Pancreas (tissue), 10 donors: ENCODE results near the gene ADAMTS2. TPM values are rescaled to one million over a fixed set of nuclear protein-coding genes. Genes with fewer than 3 reads are reported as not detected.
A peak's percentile ranks its signal among the peaks of the same experiment; 100 is the strongest.

Experiments
- ATAC-seq, 4 donors: fragments of 200-7000 bp; cut with Tn5 transposase; one replicate each; pipeline versions ENCODE4 v1.8.0 to v1.9.1; 2020; ENCODE audit warnings: mild to moderate bottlenecking in 4 of 4, moderate library complexity in 4 of 4
- DNase-seq, 6 donors: peaks; one replicate each; pipeline ENCODE4 v3.0.0-alpha.2; 2020
- FAIRE-seq: peaks from 2 replicates; lab custom pipeline; 2012; peaks lifted over from hg19 to GRCh38; lab: Jason Lieb, UNC
- H3K27ac ChIP-seq, 4 donors: fragments of 200-600 bp; sonication (generic); 1 replicate in 3 of 4; 2 replicates in 1 of 4; pipeline versions ENCODE4 v1.5.0 to v1.8.0; 2020
- H3K27me3 ChIP-seq, 4 donors: fragments of 200-600 bp; one replicate each; pipeline ENCODE4 v1.8.0; 2021
- H3K36me3 ChIP-seq, 3 donors: fragments of 200-600 bp; sonication (generic) in 1 of 3; one replicate each; pipeline versions ENCODE4 v1.5.0 to v1.8.0; 2020 to 2021
- H3K4me1 ChIP-seq, 3 donors: fragments of 200-600 bp; one replicate each; pipeline ENCODE4 v1.8.0; 2021
- H3K4me3 ChIP-seq, 4 donors: fragments of 200-600 bp; sonication (generic) in 2 of 4; one replicate each; pipeline versions ENCODE4 v1.5.0 to v1.8.0; 2020 to 2021
- H3K9me3 ChIP-seq, 4 donors: fragments of 200-600 bp; one replicate each; pipeline ENCODE4 v1.8.0; 2021
- CTCF ChIP-seq, 4 donors: fragments of 200-600 bp; sonication (generic) in 3 of 4; IDR thresholded peaks; one replicate each; pipeline versions ENCODE4 v1.5.0 to v1.8.0; 2021; ENCODE audit warnings: antibody characterized with exemption in 4 of 4
- WGBS, 2 donors: extraction: QIAGEN DNeasy Blood & Tissue Kit; methylation state at CpG; one replicate each; pipeline ENCODE4 v1.1.7; 2013; 5-methylcytosine and 5-hydroxymethylcytosine counted together
- intact Hi-C, 3 donors: fragments of 100-400 bp; cut with DNase I; formaldehyde crosslinking; loops; one replicate each; pipeline versions ENCODE4 v1.11.1 to v1.14.2; 2022
- polyA plus RNA-seq, 2 donors: library from polyadenylated mRNA; stranded (reverse); fragments of 200-250 nt; gene quantifications; one replicate each; pipeline ENCODE4 v1.2.3, GENCODE V29; 2013
- total RNA-seq, 6 donors: library from RNA; stranded (reverse); fragmentation: NEBNext Ultra II Directional in 4 of 6; extraction: Animal tissue kit (Norgen Biotek cat#: 25700) in 4 of 6; gene quantifications; one replicate each; pipeline versions ENCODE4 v1.2.1 to v1.2.4, GENCODE V29; 2021 to 2023
- donor health status: healthy with polysubstance abuse.
- donor health status: DM: no; HTN: no; CAD: no; lungs with moderate emphysema.
- donor health status: DM: no; HTN: no; CAD: no.
- donor health status: control.
- donor health status: control.
- donor health status: Bipolar disorder and iron deficiency.
- donor health status: DM: yes; HTN: yes; CAD: no.
- donor health status: DM: no; HTN: no; CAD: no.
- donor health status: DM: no; HTN: no; CAD: no.
- donor health status: DM: yes; HTN: yes; CAD: no.

Gene ADAMTS2
- total and polyA plus RNA-seq, 8 donors = 1.3 to 18.5 (median 5.8) TPM

- 72 to 79% methylated on average over 8 of the region's 8 CpGs for WGBS, 2 donors
- Histone ChIP-seq H3K27ac (no peak overlapping the region), H3K9me3 (no peaks in the 10 kb centered on the region), H3K4me1 (peaks cover 0 to 8% (median 5%) of the 10 kb centered on the region in 3 donors), H3K4me3 (no peak overlapping the region), H3K36me3 (no peaks in the 10 kb centered on the region), H3K27me3 (peaks cover 0 to 24% (median 0%) of the 10 kb centered on the region in 4 donors)
- DNase-seq = no peak
- no peak for ATAC-seq
- intact Hi-C loops = no loop called here
- no peak for TF ChIP-seq CTCF (IDR thresholded peaks at IDR 0.05)
- FAIRE-seq = no peak
Observed at GRCh38 chr5:179346875-179347274, 1.6 kb upstream of the ADAMTS2 start.

- intact Hi-C loops = no loop called here
- DNase-seq = no peak
- no peak for FAIRE-seq
Observed at GRCh38 chr5:179346401-179346800, 1.1 kb upstream of the ADAMTS2 start.

GRCh38 chr5:179345183-179345432 lies 153 bp downstream of the ADAMTS2 start:
- H3K9me3 ChIP-seq = no peaks in the 10 kb centered on the region
- peaks cover 0 to 24% (median 0%) of the 10 kb centered on the region in 4 donors for H3K27me3 ChIP-seq
- WGBS, 2 donors = 1% methylated on average over 36 of the region's 36 CpGs; no CpG with 5 or more reads in 1 of the 2 donors
- H3K4me3 ChIP-seq = peak overlapping the region in 3 of 4 donors; percentile 13 to 45 (median 24)
- intact Hi-C loops = no loop called here
- H3K27ac ChIP-seq = no peak overlapping the region
- no peak for TF ChIP-seq CTCF (IDR thresholded peaks at IDR 0.05)
- FAIRE-seq (no peak), ATAC-seq (peak in 1 of 4 donors; percentile 34), DNase-seq (no peak)
- H3K4me1 ChIP-seq = peaks cover 0 to 8% (median 5%) of the 10 kb centered on the region in 3 donors
- H3K36me3 ChIP-seq = no peaks in the 10 kb centered on the region

More at GRCh38 chr5:179346401-179346800, 1.1 kb upstream of the ADAMTS2 start:
- no peak for ATAC-seq
- no peaks in the 10 kb centered on the region for H3K9me3 ChIP-seq
- 46 to 51% methylated on average over 7 of the region's 7 CpGs for WGBS, 2 donors
- H3K27ac ChIP-seq = no peak overlapping the region
- H3K27me3 ChIP-seq = peaks cover 0 to 24% (median 0%) of the 10 kb centered on the region in 4 donors
- peaks cover 0 to 8% (median 5%) of the 10 kb centered on the region in 3 donors for H3K4me1 ChIP-seq
- no peaks in the 10 kb centered on the region for H3K36me3 ChIP-seq
- H3K4me3 ChIP-seq = no peak overlapping the region
- TF ChIP-seq CTCF (IDR thresholded peaks at IDR 0.05) = no peak

GRCh38 chr5:179344431-179345182 lies 654 bp downstream of the ADAMTS2 start:
- Histone ChIP-seq H3K36me3 (no peaks in the 10 kb centered on the region), H3K9me3 (no peaks in the 10 kb centered on the region), H3K4me3 (peak overlapping the region; percentile 13 to 45 (median 22)), H3K4me1 (peaks cover 0 to 8% (median 5%) of the 10 kb centered on the region in 3 donors), H3K27me3 (peaks cover 0 to 24% (median 0%) of the 10 kb centered on the region in 4 donors), H3K27ac (no peak overlapping the region)
- FAIRE-seq = no peak
- no peak for TF ChIP-seq CTCF (IDR thresholded peaks at IDR 0.05)
- 1 to 2% methylated on average over 35 to 85 of the region's 85 CpGs for WGBS, 2 donors
- peak in 3 of 4 donors; percentile 8 to 39 (median 29) for ATAC-seq
- peak in 1 of 6 donors; percentile 77 for DNase-seq
- intact Hi-C loops = no loop called here
